ENCODE measurements around the gene STK11.

The STK11 gene

GRCh38 chr19:1254081-1254527 is 48.5 kb downstream of the STK11 start:
- H3K4me3 ChIP-seq (IDR thresholded peaks at IDR 0.05; ENCODE audit: insufficient read depth, low read depth, low read length), result no peak overlapping the region
- H3K4me1 ChIP-seq (ENCODE audit: low read depth, poor library complexity, severe bottlenecking), result peaks cover 11% of the 10 kb centered on the region
- no peak overlapping the region for H3K4me2 ChIP-seq
- H3K27me3 ChIP-seq (ENCODE audit: insufficient read depth, low read depth), result no peaks in the 10 kb centered on the region
- H3K79me2 ChIP-seq (ENCODE audit: insufficient read depth, low read depth), result no peaks in the 10 kb centered on the region
- no peak overlapping the region for H3K27ac ChIP-seq
- no peak overlapping the region for H2AFZ ChIP-seq (ENCODE audit: low read depth)
- H3K36me3 ChIP-seq (ENCODE audit: insufficient read depth), result no peaks in the 10 kb centered on the region; the same call in 1 of the 2 replicates
- no peak for TF ChIP-seq CTCF (conservative IDR thresholded peaks at IDR 0.05; ENCODE audit: low read depth, low read length)
- no peaks in the 10 kb centered on the region for H4K20me1 ChIP-seq (ENCODE audit: insufficient read depth)
- no peak overlapping the region for H3K9ac ChIP-seq

- Histone ChIP-seq H3K27ac (no peak overlapping the region), H2AFZ (ENCODE audit: low read depth) (no peak overlapping the region), H3K36me3 (ENCODE audit: insufficient read depth) (no peaks in the 10 kb centered on the region; the same call in 1 of the 2 replicates), H3K9ac (no peak overlapping the region), H4K20me1 (ENCODE audit: insufficient read depth) (no peaks in the 10 kb centered on the region), H3K27me3 (ENCODE audit: insufficient read depth, low read depth) (no peaks in the 10 kb centered on the region), H3K79me2 (ENCODE audit: insufficient read depth, low read depth) (no peaks in the 10 kb centered on the region), H3K4me3 (IDR thresholded peaks at IDR 0.05; ENCODE audit: insufficient read depth, low read depth, low read length) (no peak overlapping the region), H3K4me1 (ENCODE audit: low read depth, poor library complexity, severe bottlenecking) (peaks cover 12% of the 10 kb centered on the region), H3K4me2 (no peak overlapping the region)
- no peak for TF ChIP-seq CTCF (conservative IDR thresholded peaks at IDR 0.05; ENCODE audit: low read depth, low read length)
These were observed 49.1 kb downstream of the STK11 start for GRCh38 chr19:1254530-1255185.

GRCh38 chr19:1255186-1256161 is 49.9 kb downstream of the STK11 start:
- Histone ChIP-seq H3K4me1 (ENCODE audit: low read depth, poor library complexity, severe bottlenecking) (peaks cover 18% of the 10 kb centered on the region), H3K36me3 (ENCODE audit: insufficient read depth) (no peaks in the 10 kb centered on the region; the same call in 1 of the 2 replicates), H2AFZ (ENCODE audit: low read depth) (no peak overlapping the region), H3K9ac (no peak overlapping the region), H3K4me2 (no peak overlapping the region), H3K4me3 (IDR thresholded peaks at IDR 0.05; ENCODE audit: insufficient read depth, low read depth, low read length) (no peak overlapping the region), H3K27me3 (ENCODE audit: insufficient read depth, low read depth) (no peaks in the 10 kb centered on the region), H3K27ac (no peak overlapping the region), H3K79me2 (ENCODE audit: insufficient read depth, low read depth) (no peaks in the 10 kb centered on the region), H4K20me1 (ENCODE audit: insufficient read depth) (no peaks in the 10 kb centered on the region)
- TF ChIP-seq CTCF (conservative IDR thresholded peaks at IDR 0.05; ENCODE audit: low read depth, low read length), result no peak

DNA sequence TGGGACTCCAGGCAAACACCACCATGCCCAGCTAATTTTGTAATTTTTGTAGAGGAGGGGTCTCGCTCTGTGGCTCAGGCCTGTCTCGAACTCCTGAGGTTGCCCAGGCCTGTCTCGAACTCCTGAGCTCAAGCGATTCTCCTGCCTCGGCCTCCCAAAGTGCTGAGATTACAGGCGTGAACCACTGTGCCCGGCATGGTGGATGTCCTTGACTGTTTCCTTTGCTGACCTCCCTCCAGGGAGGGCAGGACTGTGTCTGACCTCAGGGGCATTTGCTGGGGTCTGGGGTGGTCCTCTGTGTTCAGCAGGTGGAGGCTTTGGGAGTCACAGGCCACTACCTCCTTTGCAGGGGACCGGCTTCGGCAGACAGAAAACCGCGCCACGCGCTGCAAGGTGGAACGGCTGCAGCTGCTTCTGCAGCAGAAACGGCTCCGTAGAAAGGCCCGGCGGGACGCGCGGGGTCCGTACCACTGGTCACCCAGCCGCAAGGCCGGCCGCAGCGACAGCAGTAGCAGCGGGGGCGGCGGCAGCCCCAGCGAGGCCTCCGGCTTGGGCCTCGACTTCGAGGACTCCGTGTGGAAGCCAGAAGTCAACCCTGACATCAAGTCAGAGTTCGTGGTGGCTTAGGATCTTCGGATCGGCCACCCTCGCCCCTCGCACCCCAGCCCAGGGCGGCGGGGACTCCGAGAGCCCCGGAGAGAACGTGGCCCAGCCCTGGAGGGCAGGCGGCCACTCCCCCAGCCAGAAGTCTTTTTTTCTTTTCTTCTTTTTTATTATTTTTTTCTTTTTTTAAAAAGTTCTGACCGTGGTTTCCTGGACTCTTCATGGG is 51.3 kb downstream of the STK11 start:
- Histone ChIP-seq H3K27ac (no peak overlapping the region), H3K4me1 (ENCODE audit: low read depth, poor library complexity, severe bottlenecking) (peaks cover 22% of the 10 kb centered on the region)

More for the DNA sequence above, 51.3 kb downstream of the STK11 start:
- Histone ChIP-seq H3K4me3 (IDR thresholded peaks at IDR 0.05; ENCODE audit: insufficient read depth, low read depth, low read length) (no peak overlapping the region), H3K4me2 (no peak overlapping the region), H3K27me3 (ENCODE audit: insufficient read depth, low read depth) (no peaks in the 10 kb centered on the region), H3K36me3 (ENCODE audit: insufficient read depth) (no peaks in the 10 kb centered on the region; the same call in 1 of the 2 replicates), H4K20me1 (ENCODE audit: insufficient read depth) (no peaks in the 10 kb centered on the region), H3K79me2 (ENCODE audit: insufficient read depth, low read depth) (no peaks in the 10 kb centered on the region), H2AFZ (ENCODE audit: low read depth) (no peak overlapping the region), H3K9ac (no peak overlapping the region)
- TF ChIP-seq CTCF (conservative IDR thresholded peaks at IDR 0.05; ENCODE audit: low read depth, low read length), result no peak
